K562 (cell line): ENCODE data around the gene SLC35A1. TPM values are rescaled to one million over a fixed set of nuclear protein-coding genes. Genes with fewer than 3 reads are reported as not detected.
A peak's percentile ranks its signal among the peaks of the same experiment; 100 is the strongest.

Experiments
- ATAC-seq: fragments of 200-7000 bp; cut with Tn5 transposase; 3 replicates; pipeline ENCODE4 v1.9.1; 2020; ENCODE audit warnings: moderate library complexity
- BruUV-seq: library from RNA; stranded (reverse); fragments of 400-500 nt; replicated peaks from 2 replicates; lab custom pipeline; 2021; lab: Mats Ljungman, UMichigan
- CTCF ChIA-PET: fragments of 300-600 bp; formaldehyde crosslinking; extraction: SDS; loops from one replicate; lab custom pipeline; 2021; ENCODE audit warnings: low intra/inter-chr PET ratio; lab: Yijun Ruan, JAX
- POLR2A ChIA-PET: fragments of 300-600, 350-650 bp; sonication (Branson Sonifier 250); formaldehyde crosslinking; extraction: SDS; loops from one replicate; lab custom pipeline; 2021; ENCODE audit warnings: antibody characterized with exemption, inconsistent platforms; lab: Yijun Ruan, JAX
- DNase-seq, 4 experiments: peaks; one replicate each; pipeline versions ENCODE4 v3.0.0 to v3.0.0-alpha.2; 2011 to 2018; ENCODE audit warnings: low spot score in 3 of 4, mixed read lengths in 3 of 4; ENCODE audit errors: extremely low read depth in 1 of 4
- FAIRE-seq: peaks from 2 replicates; lab custom pipeline; 2011; peaks lifted over from hg19 to GRCh38; lab: Jason Lieb, UNC
- H2AFZ ChIP-seq: 2 replicates; pipeline ENCODE4 v1.6.0; 2011; ENCODE audit warnings: low read depth, low read length, control low read depth, inconsistent platforms
- H3K27ac ChIP-seq: fragments of 200-600 bp; 3 replicates; pipeline ENCODE4 v1.8.0; 2011; ENCODE audit warnings: low read depth, mild to moderate bottlenecking, control low read depth, inconsistent platforms, low read length, moderate library complexity, mixed read lengths; ENCODE audit errors: extremely low read depth
- H3K27me3 ChIP-seq, 2 experiments: fragments of 300-600 bp in 1 of 2; 2 replicates in 1 of 2; 3 replicates in 1 of 2; pipeline versions ENCODE4 v1.6.0 to v1.8.0; 2011; ENCODE audit warnings: inconsistent platforms in 2 of 2, low read length in 2 of 2, mild to moderate bottlenecking in 1 of 2, mixed read lengths in 1 of 2, moderate library complexity in 1 of 2; ENCODE audit not compliant: control insufficient read depth in 2 of 2, insufficient read depth in 2 of 2
- H3K36me3 ChIP-seq: fragments of 300-600 bp; 3 replicates; pipeline ENCODE4 v1.8.0; 2011; ENCODE audit warnings: mild to moderate bottlenecking, low read length, inconsistent platforms; ENCODE audit not compliant: control insufficient read depth, insufficient read depth
- H3K4me1 ChIP-seq, 2 experiments: fragments of 200-600 bp in 1 of 2; replicated peaks in 1 of 2; 2 replicates in 1 of 2; 3 replicates in 1 of 2; pipeline versions ENCODE4 v1.5.1 to v1.8.0; 2011; ENCODE audit warnings: inconsistent platforms in 2 of 2, low read length in 2 of 2, mild to moderate bottlenecking in 1 of 2, mixed read lengths in 1 of 2, moderate library complexity in 1 of 2; ENCODE audit not compliant: control insufficient read depth in 2 of 2, insufficient read depth in 2 of 2
- H3K4me2 ChIP-seq: 2 replicates; pipeline ENCODE4 v1.6.1; 2011; ENCODE audit warnings: low read length, control low read depth, inconsistent platforms, mixed read lengths; ENCODE audit not compliant: insufficient read depth
- H3K4me3 ChIP-seq: fragments of 200-600 bp; sonication (generic), shearing (Covaris generic); 2 replicates; pipeline ENCODE4 v1.5.1; 2016; ENCODE audit warnings: control low read depth, inconsistent platforms
- H3K79me2 ChIP-seq: fragments of 200-600 bp; 3 replicates; pipeline ENCODE4 v1.8.0; 2011; ENCODE audit warnings: low read length, inconsistent platforms; ENCODE audit not compliant: control insufficient read depth, insufficient read depth
- H3K9ac ChIP-seq, 2 experiments: 2 replicates each; pipeline versions ENCODE4 v1.6.0 to v1.6.1; 2011; ENCODE audit warnings: low read depth in 2 of 2, low read length in 2 of 2, control low read depth in 1 of 2, inconsistent platforms in 1 of 2, mild to moderate bottlenecking in 1 of 2, mixed read lengths in 1 of 2; ENCODE audit not compliant: insufficient read depth in 1 of 2
- H3K9me1 ChIP-seq: one replicate; pipeline ENCODE4 v1.6.0; 2011; ENCODE audit warnings: inconsistent platforms, mild to moderate bottlenecking, low read length, moderate library complexity; ENCODE audit not compliant: control insufficient read depth, insufficient read depth
- H3K9me3 ChIP-seq: replicated peaks from 2 replicates; pipeline ENCODE4 v1.5.1; 2011; ENCODE audit warnings: low read depth, low read length, inconsistent platforms; ENCODE audit not compliant: control insufficient read depth, insufficient read depth
- H4K20me1 ChIP-seq: replicated peaks from 2 replicates; pipeline ENCODE4 v1.6.1; 2011; ENCODE audit warnings: low read length, inconsistent platforms, mixed read lengths; ENCODE audit not compliant: control insufficient read depth, insufficient read depth
- ATF3 ChIP-seq, 2 experiments: fragments of 450-650 bp in 1 of 2; sonication (generic) in 1 of 2; formaldehyde crosslinking in 1 of 2; IDR thresholded peaks in 1 of 2; conservative IDR thresholded peaks in 1 of 2; 2 replicates each; pipeline versions ENCODE4 v1.6.1 to v1.8.1; 2016 to 2023; ENCODE audit warnings: mild to moderate bottlenecking in 2 of 2, moderate library complexity in 2 of 2, inconsistent platforms in 1 of 2, missing genetic modification reagents in 1 of 2
- EP400 ChIP-seq: fragments of 450-650 bp; IDR thresholded peaks from 2 replicates; pipeline ENCODE4 v1.6.1; 2017; ENCODE audit warnings: antibody characterized with exemption, mild to moderate bottlenecking, moderate library complexity
- TGIF2 ChIP-seq: sonication (generic); formaldehyde crosslinking; IDR thresholded peaks from 2 replicates; pipeline ENCODE4 v1.8.1; 2022; ENCODE audit warnings: mild to moderate bottlenecking, missing genetic modification reagents, moderate library complexity
- ZBTB43 ChIP-seq: sonication (generic); formaldehyde crosslinking; IDR thresholded peaks from 2 replicates; pipeline ENCODE4 v1.8.0; 2023; ENCODE audit warnings: mild to moderate bottlenecking, missing genetic modification reagents
- WGBS: fragments of 100-300 bp; shearing (Covaris generic); methylation state at CpG from one replicate; pipeline ENCODE4 v1.1.6; 2016; ENCODE audit warnings: low coverage, mixed read lengths; ENCODE audit not compliant: insufficient coverage; ENCODE audit errors: missing lambda C conversion rate; 5-methylcytosine and 5-hydroxymethylcytosine counted together
- in situ Hi-C: fragments of 300-500 bp; cut with MboI; formaldehyde crosslinking; loops from 4 replicates; pipeline ENCODE4 v1.15.0; 2018; ENCODE audit warnings: inconsistent platforms, mixed read lengths
- intact Hi-C: fragments of 100-400 bp; cut with micrococcal nuclease; formaldehyde crosslinking; loops from 2 replicates; pipeline ENCODE4 v1.14.2; 2022
- polyA plus RNA-seq, 8 experiments: library from polyadenylated mRNA; depleted of rRNA in 4 of 8; stranded (reverse) in 5 of 8; unstranded in 3 of 8; fragments of >200 nt; fragmentation: Nextera tagmentation in 2 of 8; fragmentation: Illumina TruSeq in 1 of 8; extraction: Ambion mirVana in 2 of 8; extraction: Trizol in 1 of 8; gene quantifications; 2 replicates each; pipeline versions ENCODE4 v1.2.1 to v1.2.3, GENCODE V29; 2011 to 2014; ENCODE audit warnings: inconsistent platforms in 1 of 8, missing spikeins in 1 of 8
- total RNA-seq, 7 experiments: library from RNA; depleted of rRNA in 6 of 7; stranded (reverse); fragments of >200 nt in 6 of 7; fragmentation: Illumina TruSeq in 2 of 7; extraction: Trizol in 2 of 7; gene quantifications; 2 replicates each; pipeline versions ENCODE4 v1.2.1 to v1.2.3, GENCODE V29; 2011 to 2021; ENCODE audit warnings: low replicate concordance in 1 of 7
- TF ChIP-seq, protein P1 (sequence below), 2 experiments: fragments of 450-650 bp in 1 of 2; IDR thresholded peaks; 2 replicates each; pipeline ENCODE4 v1.6.1; 2011 to 2017; ENCODE audit warnings: low read depth in 2 of 2, antibody characterized with exemption in 1 of 2, borderline replicate concordance in 1 of 2, low read length in 1 of 2, mild to moderate bottlenecking in 1 of 2, mixed read lengths in 1 of 2; ENCODE audit not compliant: control insufficient read depth in 1 of 2
- TF ChIP-seq, protein P2 (sequence below): fragments of 200-800 bp; sonication (Bioruptor generic); IDR thresholded peaks from 2 replicates; pipeline ENCODE4 v1.6.1; 2017; ENCODE audit warnings: missing genetic modification characterization, missing compliant biosample characterization

SLC35A1 gene
- total and polyA plus RNA-seq, 9 of the 15 experiments (the other 6 are each of a cell fraction or from before 2014, with no cell fraction given): 7.5 to 37.1 (median 14.9) TPM

DNA sequence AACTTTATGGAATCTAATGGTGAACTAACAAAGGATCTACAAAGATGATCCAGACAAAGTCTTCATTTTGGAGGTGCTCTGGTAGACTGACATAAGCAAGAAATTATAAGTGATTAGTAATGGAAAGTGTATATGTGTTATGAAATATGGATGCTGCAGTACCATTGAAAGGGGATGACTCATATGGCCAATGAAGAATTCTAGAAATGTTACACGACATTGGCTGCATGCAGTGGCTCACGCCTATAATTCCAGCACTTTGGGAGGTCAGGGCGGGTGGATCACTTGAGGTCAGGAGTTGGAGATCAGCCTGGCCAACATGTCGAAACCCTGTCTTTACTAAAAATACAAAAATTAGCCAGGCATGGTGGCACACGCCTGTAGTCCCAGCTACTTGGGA is 41.5 kb upstream of the SLC35A1 start:
- H3K4me2 ChIP-seq: no peak overlapping the region
- TF ChIP-seq TGIF2 (CRISPR knock-in tag) (no peak), ATF3 (IDR thresholded peaks at IDR 0.05) (0 out of 2 replicates have a peak, but pooled peaks have one; percentile 14), ATF3 (CRISPR knock-in tag; conservative IDR thresholded peaks at IDR 0.05) (no peak)
- ChIA-PET CTCF (no interaction called here), POLR2A (no interaction called here)
- H3K9me3 ChIP-seq: no peaks in the 10 kb centered on the region
- H3K36me3 ChIP-seq: no peaks in the 10 kb centered on the region
- peaks cover 0 to 9% of the 10 kb centered on the region in 2 experiments; a peak in 2 of 5 replicates for H3K27me3 ChIP-seq
- H3K79me2 ChIP-seq: no peaks in the 10 kb centered on the region
- no peaks in the 10 kb centered on the region for H3K4me1 ChIP-seq
- intact Hi-C loops: no loop called here
- DNase-seq (no peak), FAIRE-seq (no peak), ATAC-seq (no peak)
- 2% methylated on average over 5 of the region's 5 CpGs for WGBS
- in situ Hi-C loops: no loop called here
- H4K20me1 ChIP-seq: no peaks in the 10 kb centered on the region
- BruUV-seq: no TSS peak
- H3K9ac ChIP-seq: no peak overlapping the region
- H2AFZ ChIP-seq: no peak overlapping the region
- H3K4me3 ChIP-seq: no peak overlapping the region
- no peak overlapping the region for H3K27ac ChIP-seq
- no peaks in the 10 kb centered on the region for H3K9me1 ChIP-seq

DNA sequence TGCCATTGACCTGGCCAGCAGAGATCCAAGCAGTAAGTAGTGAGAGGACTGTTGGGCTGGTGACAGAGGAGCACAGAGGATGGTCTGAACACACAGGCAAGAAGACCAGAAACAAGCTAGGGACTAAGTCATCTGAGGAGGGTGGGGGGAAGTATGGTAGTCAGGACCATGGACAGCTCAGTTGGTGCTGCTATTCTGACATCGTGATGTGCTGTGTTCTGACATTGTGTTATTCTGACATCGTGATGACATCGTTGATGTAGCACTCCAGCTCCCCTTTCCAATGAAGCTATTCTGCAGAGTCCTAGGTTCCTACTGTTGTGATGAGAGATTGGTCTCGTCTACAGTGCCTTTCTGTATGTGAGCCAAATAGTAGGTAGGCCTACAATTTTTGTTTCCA is 36.3 kb upstream of the SLC35A1 start:
- 1% methylated on average over 4 of the region's 4 CpGs for WGBS
- TF ChIP-seq ZBTB43 (CRISPR knock-in tag) (0 out of 2 replicates have a peak, but pooled peaks have one; percentile 54), EP400 (no peak)
- TF ChIP-seq, protein P1, sequence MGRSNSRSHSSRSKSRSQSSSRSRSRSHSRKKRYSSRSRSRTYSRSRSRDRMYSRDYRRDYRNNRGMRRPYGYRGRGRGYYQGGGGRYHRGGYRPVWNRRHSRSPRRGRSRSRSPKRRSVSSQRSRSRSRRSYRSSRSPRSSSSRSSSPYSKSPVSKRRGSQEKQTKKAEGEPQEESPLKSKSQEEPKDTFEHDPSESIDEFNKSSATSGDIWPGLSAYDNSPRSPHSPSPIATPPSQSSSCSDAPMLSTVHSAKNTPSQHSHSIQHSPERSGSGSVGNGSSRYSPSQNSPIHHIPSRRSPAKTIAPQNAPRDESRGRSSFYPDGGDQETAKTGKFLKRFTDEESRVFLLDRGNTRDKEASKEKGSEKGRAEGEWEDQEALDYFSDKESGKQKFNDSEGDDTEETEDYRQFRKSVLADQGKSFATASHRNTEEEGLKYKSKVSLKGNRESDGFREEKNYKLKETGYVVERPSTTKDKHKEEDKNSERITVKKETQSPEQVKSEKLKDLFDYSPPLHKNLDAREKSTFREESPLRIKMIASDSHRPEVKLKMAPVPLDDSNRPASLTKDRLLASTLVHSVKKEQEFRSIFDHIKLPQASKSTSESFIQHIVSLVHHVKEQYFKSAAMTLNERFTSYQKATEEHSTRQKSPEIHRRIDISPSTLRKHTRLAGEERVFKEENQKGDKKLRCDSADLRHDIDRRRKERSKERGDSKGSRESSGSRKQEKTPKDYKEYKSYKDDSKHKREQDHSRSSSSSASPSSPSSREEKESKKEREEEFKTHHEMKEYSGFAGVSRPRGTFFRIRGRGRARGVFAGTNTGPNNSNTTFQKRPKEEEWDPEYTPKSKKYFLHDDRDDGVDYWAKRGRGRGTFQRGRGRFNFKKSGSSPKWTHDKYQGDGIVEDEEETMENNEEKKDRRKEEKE (IDR thresholded peaks at IDR 0.05; ENCODE audit: borderline replicate concordance in 1 of 2, control insufficient read depth in 1 of 2, low read depth in 2 of 2, low read length in 1 of 2): no peak
- TF ChIP-seq, protein P2, sequence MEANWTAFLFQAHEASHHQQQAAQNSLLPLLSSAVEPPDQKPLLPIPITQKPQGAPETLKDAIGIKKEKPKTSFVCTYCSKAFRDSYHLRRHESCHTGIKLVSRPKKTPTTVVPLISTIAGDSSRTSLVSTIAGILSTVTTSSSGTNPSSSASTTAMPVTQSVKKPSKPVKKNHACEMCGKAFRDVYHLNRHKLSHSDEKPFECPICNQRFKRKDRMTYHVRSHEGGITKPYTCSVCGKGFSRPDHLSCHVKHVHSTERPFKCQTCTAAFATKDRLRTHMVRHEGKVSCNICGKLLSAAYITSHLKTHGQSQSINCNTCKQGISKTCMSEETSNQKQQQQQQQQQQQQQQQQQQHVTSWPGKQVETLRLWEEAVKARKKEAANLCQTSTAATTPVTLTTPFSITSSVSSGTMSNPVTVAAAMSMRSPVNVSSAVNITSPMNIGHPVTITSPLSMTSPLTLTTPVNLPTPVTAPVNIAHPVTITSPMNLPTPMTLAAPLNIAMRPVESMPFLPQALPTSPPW (CRISPR knock-in tag): peak; percentile 25; the same call in 1 of the 2 replicates

More for the DNA sequence above, 36.3 kb upstream of the SLC35A1 start:
- Histone ChIP-seq H4K20me1 (no peaks in the 10 kb centered on the region), H3K9me3 (no peaks in the 10 kb centered on the region), H3K36me3 (no peaks in the 10 kb centered on the region), H3K27me3 (peaks cover 0 to 1% of the 10 kb centered on the region in 2 experiments; a peak in 2 of 5 replicates), H3K9ac (no peak overlapping the region), H3K4me2 (no peak overlapping the region), H3K27ac (no peak overlapping the region), H3K9me1 (no peaks in the 10 kb centered on the region), H3K79me2 (no peaks in the 10 kb centered on the region), H3K4me1 (no peaks in the 10 kb centered on the region), H2AFZ (no peak overlapping the region), H3K4me3 (no peak overlapping the region)
- in situ Hi-C loops: no loop called here
- POLR2A ChIA-PET: interaction anchor here (0.8 kb wide), 1 partner anchor 12 kb away, joined by 3 read pairs; no protein-coding TSS in a partner anchor
- ATAC-seq (peak; percentile 96), DNase-seq (peak; percentile 58 to 76 (median 65)), FAIRE-seq (peak; percentile 94)
- intact Hi-C loops: no loop called here
- BruUV-seq: no TSS peak
- CTCF ChIA-PET: no interaction called here
